GM10266 (cell line): ENCODE results near the gene RBM47.
A peak's percentile ranks its signal among the peaks of the same experiment; 100 is the strongest.
"Not testable (repeated sequence)": the region's sequence is repeated elsewhere in the genome, so short reads cannot be mapped to it uniquely, and the experiment has no call there.

Experiments used
- DNase-seq: peaks from one replicate; pipeline ENCODE4 v3.0.0; 2012; ENCODE audit errors: extremely low spot score
- TF ChIP-seq, protein P1 (sequence below): IDR thresholded peaks from 2 replicates; pipeline ENCODE4 v1.5.1; 2012; ENCODE audit warnings: mild to moderate bottlenecking, low read depth; ENCODE audit not compliant: control insufficient read depth, insufficient read depth; ENCODE audit errors: missing control alignments

Gene RBM47

GRCh38 chr4:40550948-40551462, 78.7 kb downstream of the RBM47 start:
- TF ChIP-seq, protein P1, sequence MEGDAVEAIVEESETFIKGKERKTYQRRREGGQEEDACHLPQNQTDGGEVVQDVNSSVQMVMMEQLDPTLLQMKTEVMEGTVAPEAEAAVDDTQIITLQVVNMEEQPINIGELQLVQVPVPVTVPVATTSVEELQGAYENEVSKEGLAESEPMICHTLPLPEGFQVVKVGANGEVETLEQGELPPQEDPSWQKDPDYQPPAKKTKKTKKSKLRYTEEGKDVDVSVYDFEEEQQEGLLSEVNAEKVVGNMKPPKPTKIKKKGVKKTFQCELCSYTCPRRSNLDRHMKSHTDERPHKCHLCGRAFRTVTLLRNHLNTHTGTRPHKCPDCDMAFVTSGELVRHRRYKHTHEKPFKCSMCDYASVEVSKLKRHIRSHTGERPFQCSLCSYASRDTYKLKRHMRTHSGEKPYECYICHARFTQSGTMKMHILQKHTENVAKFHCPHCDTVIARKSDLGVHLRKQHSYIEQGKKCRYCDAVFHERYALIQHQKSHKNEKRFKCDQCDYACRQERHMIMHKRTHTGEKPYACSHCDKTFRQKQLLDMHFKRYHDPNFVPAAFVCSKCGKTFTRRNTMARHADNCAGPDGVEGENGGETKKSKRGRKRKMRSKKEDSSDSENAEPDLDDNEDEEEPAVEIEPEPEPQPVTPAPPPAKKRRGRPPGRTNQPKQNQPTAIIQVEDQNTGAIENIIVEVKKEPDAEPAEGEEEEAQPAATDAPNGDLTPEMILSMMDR, result peak; percentile 49
- peak; percentile 47 for DNase-seq

DNA sequence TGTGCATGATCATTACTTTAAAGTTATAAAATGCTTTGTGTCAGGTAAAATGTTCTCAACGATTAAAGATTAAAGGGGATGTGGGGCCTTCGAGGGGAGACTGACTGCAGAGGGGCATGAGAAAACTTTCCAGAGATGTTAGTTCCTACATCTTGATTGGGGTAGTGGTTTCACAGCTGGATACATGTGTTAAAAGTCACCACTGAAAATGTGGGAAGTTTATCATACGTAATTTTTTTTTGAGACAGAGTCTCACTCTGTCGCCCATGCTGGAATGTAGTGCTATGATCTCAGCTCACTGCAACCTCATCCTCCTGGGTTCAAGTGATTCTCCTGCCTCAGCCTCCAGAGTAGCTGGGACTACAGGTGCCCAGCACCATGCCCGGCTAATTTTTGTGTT, 79.5 kb downstream of the RBM47 start:
- TF ChIP-seq, protein P1, result no peak
- no peak for DNase-seq

DNA sequence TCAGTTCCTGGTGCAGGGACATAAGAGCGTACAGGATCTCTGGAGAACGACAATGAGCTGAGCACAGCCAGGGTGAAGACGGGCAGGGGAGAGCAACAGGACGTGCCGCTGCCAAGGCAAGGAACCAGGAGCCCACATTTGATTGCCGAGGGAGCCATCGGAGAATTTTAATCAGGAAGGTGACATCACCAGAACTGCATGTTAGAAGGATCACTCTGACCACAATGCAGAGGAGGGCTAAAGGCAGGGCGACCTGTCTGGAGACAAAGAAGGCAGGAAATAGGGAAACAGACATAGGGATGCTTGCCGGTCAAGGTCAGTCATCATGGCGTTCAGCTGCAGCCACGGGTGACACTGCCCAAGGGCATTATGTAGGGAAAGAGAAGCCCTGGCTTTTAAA, 81.4 kb downstream of the RBM47 start:
- TF ChIP-seq, protein P1, result no peak
- DNase-seq, result no peak

GRCh38 chr4:40547789-40548132, 81.9 kb downstream of the RBM47 start:
- no peak for DNase-seq

GRCh38 chr4:40546969-40547788, 82.5 kb downstream of the RBM47 start:
- DNase-seq, result no peak

More at GRCh38 chr4:40547789-40548132, 81.9 kb downstream of the RBM47 start:
- TF ChIP-seq, protein P1, result no peak

GRCh38 chr4:40546506-40546905, 83.2 kb downstream of the RBM47 start:
- TF ChIP-seq, protein P1, result no peak

More at GRCh38 chr4:40546969-40547788, 82.5 kb downstream of the RBM47 start:
- TF ChIP-seq, protein P1, result no peak

DNA sequence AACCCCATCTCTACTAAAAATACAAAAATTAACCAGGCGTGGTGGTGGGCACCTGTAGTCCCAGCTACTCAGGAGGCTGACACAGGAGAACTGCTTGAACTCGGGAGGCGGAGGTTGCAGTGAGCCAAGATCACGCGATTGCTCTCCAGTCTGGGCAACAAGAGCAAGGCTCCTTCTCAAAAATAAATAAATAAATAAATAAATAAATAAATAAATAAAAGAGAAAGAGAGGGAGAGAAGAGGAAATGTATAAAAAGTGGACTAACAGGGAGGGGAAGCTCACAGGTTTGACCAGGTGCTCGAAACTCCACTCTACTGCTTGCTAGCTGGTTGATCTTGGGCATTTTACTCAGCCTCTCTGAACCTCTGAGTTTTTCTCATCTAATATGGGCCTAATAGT, 84.2 kb downstream of the RBM47 start:
- not testable (repeated sequence) for DNase-seq

More at GRCh38 chr4:40546506-40546905, 83.2 kb downstream of the RBM47 start:
- DNase-seq, result no peak

- TF ChIP-seq, protein P1, result no peak
- no peak for DNase-seq
Observed at GRCh38 chr4:40544221-40544620, 85.4 kb downstream of the RBM47 start.
